LNCaP clone FGC (cell line): ENCODE data around the gene TMEM18.

ENCODE experiments used
- DNase-seq: peaks from one replicate; pipeline ENCODE4 v3.0.0-alpha.2; 2011; ENCODE audit warnings: low read depth
- H3K4me3 ChIP-seq: 2 replicates; pipeline ENCODE4 v1.5.1; 2011; ENCODE audit warnings: mild to moderate bottlenecking, low read depth, low read length, control low read depth
- CTCF ChIP-seq: IDR thresholded peaks from 2 replicates; pipeline ENCODE4 v1.5.1; 2012; ENCODE audit warnings: mild to moderate bottlenecking; ENCODE audit not compliant: control insufficient read depth, insufficient read depth; ENCODE audit errors: extremely low read depth

TMEM18 gene

GRCh38 chr2:656676-657075 lies 20.5 kb downstream of the TMEM18 start:
- H3K4me3 ChIP-seq: no peak overlapping the region
- no peak for DNase-seq
- no peak for TF ChIP-seq CTCF

GRCh38 chr2:655626-656025 lies 21.6 kb downstream of the TMEM18 start:
- DNase-seq: no peak
- H3K4me3 ChIP-seq: no peak overlapping the region
- no peak for TF ChIP-seq CTCF

GRCh38 chr2:654896-655295 lies 22.3 kb downstream of the TMEM18 start:
- no peak overlapping the region for H3K4me3 ChIP-seq
- no peak for DNase-seq
- TF ChIP-seq CTCF: no peak

GRCh38 chr2:653645-654425 lies 23.4 kb downstream of the TMEM18 start:
- no peak overlapping the region for H3K4me3 ChIP-seq
- no peak for DNase-seq
- TF ChIP-seq CTCF: no peak

- TF ChIP-seq CTCF: no peak
- DNase-seq: no peak
- no peak overlapping the region for H3K4me3 ChIP-seq
Measured at GRCh38 chr2:652881-653480, 24.2 kb downstream of the TMEM18 start.

GRCh38 chr2:651951-652373 lies 25.2 kb downstream of the TMEM18 start:
- DNase-seq: no peak
- H3K4me3 ChIP-seq: no peak overlapping the region
- no peak for TF ChIP-seq CTCF
